GM19023 (cell line): Measurements from ENCODE around the gene DHRS1.
"Not testable (repeated sequence)": the region's sequence is repeated elsewhere in the genome, so short reads cannot be mapped to it uniquely, and the experiment has no call there.

ENCODE experiments used
- ATAC-seq: cut with Tn5 transposase; IDR thresholded peaks from one replicate; pipeline ENCODE4 v1.9.1; 2021; ENCODE audit warnings: mild to moderate bottlenecking, moderate library complexity; ENCODE audit not compliant: unreplicated experiment

DHRS1 gene

DNA sequence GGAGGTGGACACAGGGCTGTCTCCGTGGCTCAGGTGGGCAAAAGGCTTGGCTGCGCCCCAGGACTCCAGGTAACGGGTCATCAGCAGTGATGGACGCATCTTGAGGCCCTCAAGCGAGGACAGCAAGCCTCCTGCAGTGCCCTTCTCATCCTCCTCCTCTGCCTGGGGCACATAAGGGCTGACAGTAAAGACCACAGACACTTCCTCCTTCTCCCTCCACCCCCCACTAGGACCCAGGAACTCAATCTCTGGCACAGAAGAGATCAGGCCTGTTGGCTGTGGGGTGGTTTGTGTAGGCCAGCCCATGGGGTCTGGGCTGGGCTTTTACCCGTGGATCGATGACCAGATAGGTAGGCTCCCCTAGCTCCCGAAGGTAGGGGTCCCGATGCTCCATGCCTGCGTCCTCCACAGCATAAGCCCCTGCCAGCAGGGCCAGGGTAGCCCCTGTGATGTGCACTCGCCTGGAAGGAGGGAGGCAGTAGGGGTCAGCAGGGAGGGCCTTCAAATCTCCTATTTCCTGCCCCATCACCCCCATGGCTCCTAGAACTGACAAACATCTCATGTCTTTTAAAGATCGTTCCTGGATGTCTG, 29.6 kb upstream of the DHRS1 start:
- ATAC-seq = no peak

DNA sequence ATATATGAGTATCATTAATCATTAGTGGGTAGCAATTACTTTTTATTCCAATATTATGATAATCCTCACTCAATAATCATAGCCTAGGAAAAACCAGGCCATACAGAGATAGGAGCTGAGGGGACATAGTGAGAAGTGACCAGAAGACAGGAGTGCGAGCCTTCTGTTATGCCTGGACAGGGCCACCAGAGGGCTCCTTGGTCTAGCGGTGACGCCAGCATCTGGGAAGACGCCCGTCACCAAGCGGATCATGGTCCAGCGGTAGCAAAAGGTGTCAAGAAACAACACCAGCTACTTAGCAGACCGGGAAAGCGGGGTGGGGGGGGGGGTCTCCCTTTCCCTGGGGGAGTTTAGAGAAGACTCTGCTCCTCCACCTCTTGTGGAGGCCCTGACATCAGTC, 28.3 kb upstream of the DHRS1 start:
- not testable (repeated sequence) for ATAC-seq

DNA sequence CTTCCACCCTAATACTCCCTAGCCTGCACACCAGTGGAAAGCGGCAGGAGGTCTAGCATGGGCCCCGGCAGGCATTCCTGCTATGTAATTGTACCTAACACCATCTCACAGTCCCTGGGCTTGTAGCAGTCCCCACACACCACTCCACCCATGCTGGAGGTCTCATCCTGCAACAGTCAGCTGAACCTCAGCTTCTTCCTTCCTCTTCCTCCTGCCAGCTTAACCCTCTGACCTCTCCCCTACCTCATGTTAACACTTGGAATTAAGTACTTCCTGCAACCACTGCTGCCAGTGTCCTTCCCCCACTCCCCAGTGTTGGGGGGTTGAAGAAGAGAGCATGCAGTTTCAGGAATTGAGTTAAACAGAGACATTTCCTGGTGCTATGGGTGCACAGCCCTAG, 27.7 kb upstream of the DHRS1 start:
- ATAC-seq = no peak

DNA sequence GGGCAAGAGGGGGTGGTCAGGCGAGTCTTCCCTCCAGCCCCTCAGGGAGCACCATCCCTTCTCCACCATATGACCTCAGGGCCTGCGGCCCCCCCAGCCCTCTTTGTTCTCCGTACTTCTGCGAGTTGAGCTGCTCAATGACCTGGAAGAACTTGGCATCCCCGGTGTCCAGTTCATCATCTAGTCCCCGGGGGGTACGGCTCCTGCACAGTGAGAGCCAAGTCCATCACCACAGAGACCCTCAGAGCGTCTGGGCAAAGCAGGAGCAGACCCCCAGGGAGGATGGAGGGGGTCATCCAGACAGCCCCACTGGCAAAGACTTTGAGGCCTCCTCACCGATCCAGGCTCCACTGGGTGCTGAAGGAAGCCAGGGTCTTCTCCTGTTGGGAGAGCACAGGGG, 26.4 kb upstream of the DHRS1 start:
- ATAC-seq = no peak

DNA sequence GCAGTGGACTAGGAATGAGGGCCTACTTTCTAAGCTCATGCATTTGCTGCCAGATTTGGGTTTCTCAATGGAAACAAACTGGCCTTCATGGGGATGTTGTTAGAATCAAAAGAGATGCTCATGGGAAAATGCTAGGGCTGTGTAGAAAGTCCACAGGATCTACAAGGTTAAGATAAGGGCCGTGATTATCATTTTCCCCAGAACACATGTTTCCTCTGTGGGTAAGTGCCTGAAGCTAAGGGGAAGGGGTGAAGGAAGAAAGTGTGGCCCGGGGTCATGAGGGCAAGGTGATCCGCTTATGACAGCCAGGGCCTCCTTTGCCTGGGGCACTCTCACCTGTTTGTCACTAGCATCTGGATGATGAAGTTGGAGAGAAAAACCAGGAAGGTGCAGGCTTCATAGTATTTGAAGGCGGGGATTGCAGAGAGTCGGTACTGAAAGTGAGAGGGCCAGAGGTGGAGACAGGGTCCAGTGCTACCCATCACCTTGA, 25.5 kb upstream of the DHRS1 start:
- no peak for ATAC-seq

DNA sequence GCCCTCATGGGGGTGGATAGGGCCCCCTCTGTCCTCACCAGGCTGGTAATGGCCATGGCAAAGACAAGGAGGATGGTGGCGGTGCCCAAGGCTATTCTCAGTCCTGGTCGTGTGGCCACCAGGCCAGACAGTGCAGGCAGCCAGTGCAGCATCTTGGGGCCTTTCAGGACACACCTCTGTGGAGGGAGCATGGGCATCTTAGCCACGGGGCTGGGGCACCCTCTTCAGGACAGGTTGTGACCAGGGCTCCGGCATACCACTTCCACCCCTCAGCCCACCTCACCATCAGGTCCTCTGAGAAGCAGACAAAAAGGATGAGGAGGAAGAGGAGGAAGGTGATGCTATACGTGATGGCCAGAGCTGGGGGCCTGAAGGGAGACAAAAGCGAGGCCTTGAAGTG, 24.4 kb upstream of the DHRS1 start:
- no peak for ATAC-seq

DNA sequence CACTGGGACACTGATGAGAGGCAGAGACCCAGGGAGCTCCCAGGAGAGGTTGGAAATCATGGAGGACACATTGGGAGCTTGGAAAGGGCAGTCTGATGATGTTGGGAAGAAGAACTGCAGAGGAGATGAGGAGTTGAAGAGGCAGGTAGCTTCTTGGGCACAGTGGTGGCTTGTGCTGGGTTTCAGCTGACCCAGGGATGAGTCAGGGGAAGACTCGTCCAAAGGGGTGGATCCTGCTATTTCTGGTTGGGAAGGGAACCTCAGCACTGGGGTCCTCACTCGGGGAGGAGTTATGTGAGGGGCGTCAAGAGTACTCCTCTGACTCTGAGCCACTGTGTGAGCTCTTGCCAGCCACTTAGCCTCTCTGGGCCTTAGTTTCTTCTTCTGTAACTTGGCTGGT, 23.8 kb upstream of the DHRS1 start:
- no peak for ATAC-seq

DNA sequence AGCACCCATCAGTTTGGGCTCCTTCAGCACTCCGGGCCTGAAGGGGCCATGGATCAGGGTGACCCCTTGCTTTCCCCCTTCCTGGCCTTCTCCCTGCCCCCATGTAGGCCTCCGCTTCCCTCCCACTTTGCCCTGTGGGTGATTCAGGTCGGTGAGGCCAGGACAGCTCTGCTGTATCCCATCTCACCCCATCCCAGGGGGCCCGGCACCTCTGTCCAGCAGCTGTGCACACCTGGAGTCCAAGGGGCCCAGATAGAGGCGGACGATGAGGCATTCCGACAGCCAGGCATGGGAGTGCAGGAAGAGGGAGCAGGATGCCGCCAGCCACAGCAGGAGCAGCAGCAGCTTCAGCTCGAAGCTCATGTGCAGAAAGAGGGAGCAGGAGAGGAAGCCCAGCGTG, 23.1 kb upstream of the DHRS1 start:
- no peak for ATAC-seq

DNA sequence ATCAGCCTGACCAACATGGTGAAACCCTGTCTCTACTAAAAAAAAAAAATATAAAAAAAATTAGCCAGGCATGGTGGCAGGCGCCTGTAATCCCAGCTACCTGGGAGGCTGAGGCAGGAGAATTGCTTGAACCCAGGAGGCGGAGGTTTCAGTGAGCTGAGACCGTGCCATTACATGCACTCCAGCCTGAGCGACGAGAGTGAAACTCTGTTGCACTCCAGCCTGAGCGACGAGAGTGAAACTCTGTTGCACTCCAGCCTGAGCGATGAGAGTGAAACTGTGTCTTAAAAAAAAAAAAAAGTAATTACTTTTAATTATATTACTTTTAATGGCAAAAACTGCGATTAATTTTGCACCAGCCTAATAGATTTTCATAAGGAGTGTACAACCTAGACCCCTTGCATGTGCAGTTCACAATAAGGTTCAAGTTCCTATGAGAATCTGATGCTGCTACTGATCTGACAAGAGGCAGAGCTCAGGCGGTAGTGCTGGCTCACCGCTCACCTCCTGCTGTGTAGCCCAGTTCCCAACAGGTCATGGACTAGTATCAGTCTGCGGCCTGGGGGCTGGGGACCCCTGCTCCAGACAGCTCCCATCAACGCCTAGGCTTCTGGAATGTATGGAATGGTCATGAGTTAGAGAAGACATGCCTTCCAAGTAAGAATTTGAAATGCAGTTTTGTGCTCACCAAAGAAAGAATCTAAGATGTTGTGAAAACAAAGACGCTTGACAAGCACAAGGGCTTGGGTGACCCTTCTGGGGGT, 21.8 kb upstream of the DHRS1 start:
- ATAC-seq = no peak

DNA sequence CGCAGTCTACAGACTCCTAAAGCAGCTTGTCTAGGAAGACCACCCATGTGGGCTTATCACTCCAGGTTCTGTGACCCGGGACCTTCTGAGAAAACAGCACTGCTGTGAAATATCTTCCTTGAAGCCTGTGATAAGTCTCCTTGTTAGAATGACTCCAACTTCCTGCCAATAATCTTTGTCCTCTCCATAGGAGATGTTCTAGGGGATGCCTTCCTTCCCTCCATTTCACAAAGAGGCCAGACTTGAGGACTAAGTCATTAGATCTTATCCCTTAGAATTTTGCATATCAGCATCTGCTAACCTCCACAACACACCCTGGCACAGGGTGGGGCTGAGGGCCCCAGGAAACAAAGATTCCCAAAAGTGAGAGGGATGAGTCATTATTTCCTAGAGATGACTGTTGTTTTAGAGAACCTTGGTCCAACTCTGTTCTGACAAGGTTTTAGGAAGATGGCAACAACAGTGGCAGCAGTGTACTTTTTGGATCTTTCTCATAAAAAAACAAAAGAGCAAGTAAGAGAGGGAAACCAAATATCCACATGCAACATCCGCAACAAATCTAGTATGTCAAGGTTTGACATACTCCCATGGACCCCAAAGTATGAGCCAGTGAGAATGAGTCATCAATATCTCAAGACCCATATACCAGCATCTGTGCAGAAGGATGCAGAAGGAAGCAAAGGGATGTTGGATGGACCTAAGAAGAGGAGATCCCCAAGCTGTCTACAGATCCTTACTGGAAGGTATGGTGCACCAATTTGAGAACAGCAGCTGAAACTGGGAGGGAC, 17.8 kb upstream of the DHRS1 start:
- ATAC-seq = no peak

DNA sequence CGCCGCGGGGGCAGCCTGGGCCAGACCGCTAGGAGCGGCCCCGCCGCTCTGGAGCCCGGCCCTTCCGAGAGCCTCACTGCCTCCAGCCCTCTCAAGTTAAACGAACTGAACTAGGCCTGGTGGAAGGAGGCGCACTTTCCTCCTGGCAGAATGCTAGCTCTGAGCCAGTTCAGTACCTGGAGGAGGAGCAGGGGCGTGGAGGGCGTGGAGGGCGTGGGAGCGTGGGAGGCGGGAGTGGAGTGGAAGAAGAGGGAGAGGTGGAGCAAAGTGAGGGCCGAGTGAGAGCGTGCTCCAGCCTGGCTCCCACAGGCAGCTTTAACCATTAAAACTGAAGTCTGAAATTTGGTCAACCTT, 17.0 kb upstream of the DHRS1 start:
- no peak for ATAC-seq

DNA sequence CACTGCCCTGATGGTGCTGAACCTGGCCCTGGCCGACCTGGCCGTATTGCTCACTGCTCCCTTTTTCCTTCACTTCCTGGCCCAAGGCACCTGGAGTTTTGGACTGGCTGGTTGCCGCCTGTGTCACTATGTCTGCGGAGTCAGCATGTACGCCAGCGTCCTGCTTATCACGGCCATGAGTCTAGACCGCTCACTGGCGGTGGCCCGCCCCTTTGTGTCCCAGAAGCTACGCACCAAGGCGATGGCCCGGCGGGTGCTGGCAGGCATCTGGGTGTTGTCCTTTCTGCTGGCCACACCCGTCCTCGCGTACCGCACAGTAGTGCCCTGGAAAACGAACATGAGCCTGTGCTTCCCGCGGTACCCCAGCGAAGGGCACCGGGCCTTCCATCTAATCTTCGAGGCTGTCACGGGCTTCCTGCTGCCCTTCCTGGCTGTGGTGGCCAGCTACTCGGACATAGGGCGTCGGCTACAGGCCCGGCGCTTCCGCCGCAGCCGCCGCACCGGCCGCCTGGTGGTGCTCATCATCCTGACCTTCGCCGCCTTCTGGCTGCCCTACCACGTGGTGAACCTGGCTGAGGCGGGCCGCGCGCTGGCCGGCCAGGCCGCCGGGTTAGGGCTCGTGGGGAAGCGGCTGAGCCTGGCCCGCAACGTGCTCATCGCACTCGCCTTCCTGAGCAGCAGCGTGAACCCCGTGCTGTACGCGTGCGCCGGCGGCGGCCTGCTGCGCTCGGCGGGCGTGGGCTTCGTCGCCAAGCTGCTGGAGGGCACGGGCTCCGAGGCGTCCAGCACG, 16.4 kb upstream of the DHRS1 start:
- ATAC-seq = no peak

DNA sequence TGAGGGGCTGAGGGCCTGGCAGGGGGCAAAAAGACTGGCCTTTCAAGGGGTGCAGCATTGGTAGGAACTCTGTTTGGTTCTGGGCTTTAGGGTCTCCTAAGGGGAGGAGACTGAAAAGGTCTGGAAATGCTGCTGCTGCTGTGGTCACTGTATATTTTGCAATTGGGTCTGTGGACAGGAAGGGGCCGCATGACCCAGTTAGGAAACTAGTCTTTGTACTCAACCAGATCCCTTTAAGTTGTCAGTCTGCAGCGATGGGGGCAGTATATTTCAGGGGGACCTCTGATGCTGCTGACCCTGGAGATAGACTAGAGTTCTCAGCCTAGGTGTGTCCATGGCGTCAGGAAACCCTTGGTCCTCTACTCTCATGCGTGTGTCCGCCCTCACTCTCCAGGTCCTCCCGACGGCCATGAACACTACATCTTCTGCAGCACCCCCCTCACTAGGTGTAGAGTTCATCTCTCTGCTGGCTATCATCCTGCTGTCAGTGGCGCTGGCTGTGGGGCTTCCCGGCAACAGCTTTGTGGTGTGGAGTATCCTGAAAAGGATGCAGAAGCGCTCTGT, 15.7 kb upstream of the DHRS1 start:
- no peak for ATAC-seq

DNA sequence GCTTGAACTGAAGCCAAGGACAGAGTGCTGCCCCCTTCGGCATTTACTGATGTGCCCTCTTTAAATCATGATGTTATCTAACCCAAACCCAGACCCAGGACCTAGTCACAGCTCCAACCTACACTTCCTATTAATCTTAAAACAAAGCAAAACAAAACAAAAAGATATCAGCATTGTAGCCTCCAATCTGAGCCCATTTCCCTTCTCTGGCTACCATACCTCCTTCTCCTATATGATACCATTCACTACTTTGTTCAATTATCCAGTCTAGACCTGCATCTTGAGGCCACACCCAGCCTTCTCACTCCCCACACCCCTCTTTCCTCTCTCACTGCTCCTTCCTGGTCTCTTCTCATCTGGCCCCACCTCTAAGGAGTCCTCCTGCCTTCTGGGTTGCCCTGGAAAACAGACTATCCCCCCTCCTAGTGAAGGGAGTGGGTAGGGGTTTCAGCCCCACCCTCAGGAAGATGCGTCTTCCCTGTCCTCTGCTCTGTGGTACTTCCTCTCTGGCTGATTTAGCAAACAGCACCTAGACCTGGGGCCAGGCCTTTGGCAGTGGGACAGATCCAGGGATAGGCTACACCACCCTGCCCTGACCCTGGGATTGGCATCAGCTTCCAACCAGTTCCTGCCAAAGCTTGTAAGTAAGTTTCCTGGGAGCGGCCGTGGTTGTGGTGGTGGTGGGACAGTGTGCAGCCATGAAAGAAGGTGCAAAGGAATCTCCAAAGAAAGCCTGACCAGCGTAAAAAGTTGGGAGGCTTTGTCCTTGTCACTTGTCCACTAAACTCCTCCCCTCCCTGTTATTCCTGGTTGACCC, 15.0 kb upstream of the DHRS1 start:
- no peak for ATAC-seq

DNA sequence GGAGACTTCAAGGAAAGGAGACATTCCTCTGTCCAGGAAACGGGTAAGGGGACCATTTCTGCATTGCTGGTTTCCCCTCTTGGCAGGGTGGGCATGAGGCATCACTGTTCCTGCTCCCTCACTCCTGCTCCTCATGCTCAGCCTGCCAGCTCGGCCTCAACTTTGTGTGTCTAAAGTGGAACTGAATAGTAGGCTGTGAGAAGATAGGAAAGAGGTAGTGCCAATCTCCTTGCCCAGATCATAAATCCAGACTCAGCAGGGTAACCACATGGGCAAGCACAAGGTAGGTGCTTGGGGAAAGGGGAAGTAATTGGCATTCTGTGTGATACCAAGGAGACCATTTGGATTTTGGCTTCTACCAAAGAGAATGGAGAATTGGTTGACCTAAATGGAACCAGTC, 14.3 kb upstream of the DHRS1 start:
- ATAC-seq = no peak

DNA sequence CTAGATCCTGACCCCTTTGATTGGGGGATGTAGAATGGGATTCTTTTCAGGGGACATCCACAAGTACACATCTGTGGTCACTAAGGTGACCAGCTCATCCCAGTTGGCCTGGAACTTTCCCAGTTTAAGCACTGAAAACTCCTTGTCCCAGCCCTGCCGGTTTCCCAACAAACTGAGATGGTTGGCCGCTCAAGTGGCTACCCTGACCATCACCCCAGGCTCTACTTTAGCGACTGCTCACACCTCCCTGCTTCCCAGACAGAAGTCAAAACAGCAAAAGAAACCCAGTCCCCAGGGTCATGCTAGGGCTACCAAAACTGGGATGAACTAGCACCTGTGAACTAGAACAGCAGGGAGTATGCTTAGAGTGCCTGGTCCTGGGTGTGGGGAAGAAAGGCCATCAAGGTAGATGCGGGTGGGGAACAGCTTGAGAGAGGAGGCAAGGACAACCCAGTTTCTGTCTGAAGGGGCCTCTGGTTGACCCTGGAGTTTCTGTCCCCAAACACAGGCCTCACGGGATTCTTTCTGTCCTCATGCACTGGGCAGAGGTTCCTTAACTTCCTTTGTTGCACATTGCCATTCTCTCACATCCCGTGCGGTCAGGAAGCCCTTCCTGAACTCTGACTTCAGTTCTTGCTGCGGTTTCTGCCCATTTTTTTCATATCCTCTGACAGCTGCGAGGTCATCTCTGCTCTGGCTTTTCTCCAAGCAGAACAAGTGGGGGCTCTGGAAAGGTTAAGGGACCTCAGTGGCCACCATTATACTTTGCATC, 13.3 kb upstream of the DHRS1 start:
- ATAC-seq = no peak

DNA sequence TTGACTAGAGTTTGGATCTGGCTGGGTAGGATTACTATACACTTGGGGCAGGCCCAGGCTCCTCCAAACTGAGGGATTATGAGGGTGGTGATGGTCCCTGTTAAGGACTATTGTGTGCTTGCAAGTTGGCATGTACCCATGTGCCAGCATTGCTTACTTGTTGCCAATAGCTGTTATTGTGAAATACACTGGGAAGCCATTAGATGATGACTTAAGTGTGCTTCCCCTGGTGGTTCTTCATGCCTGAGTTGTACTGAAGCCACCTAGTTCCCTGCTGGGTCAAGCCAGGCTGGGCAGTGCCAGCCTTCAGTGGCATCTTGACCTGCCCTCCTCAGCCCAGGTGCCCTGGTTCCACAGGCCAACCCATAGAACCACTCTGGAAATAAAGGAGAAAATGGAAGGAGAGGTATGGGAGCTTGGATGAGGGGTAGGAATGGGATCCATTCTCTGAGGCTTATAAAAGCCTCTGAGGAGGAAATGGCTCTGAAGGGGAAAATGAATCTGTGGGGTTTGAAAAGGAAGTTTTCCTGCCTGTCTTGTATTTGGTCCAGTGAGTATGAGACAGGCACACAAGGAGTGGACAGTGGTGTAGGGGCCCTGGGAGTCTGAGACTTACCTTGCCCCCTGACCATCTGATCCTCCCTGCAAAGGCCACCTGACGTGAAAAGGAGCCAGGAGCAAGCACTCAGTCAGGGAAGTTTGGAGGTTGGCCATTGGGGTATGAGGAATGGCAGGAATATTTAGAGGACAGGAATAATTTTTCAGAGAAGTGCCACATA, 12.4 kb upstream of the DHRS1 start:
- ATAC-seq = no peak
